Stimulated activated CD8-positive, alpha-beta memory T cell treated with anti-CD3 and anti-CD28 coated beads, Interleukin-7, amount 100 ng/mL, for 48 hours (primary cell): ENCODE measurements around the gene ETDB.
"Not testable (repeated sequence)": the region's sequence is repeated elsewhere in the genome, so short reads cannot be mapped to it uniquely, and the experiment has no call there.

Experiments used
- DNase-seq, 2 donors: peaks; one replicate each; pipeline ENCODE4 v3.0.0-alpha.2; 2020; ENCODE audit warnings: low read depth in 1 of 2; ENCODE audit errors: extremely low read depth in 1 of 2

The ETDB gene

GRCh38 chrX:135120056-135120576, at the start of gene ETDB:
ETDB (minus strand) TSS chrX:135120526; CDS start chrX:135119261, 1,265 bp downstream.
- DNase-seq, result not testable (repeated sequence)

DNA sequence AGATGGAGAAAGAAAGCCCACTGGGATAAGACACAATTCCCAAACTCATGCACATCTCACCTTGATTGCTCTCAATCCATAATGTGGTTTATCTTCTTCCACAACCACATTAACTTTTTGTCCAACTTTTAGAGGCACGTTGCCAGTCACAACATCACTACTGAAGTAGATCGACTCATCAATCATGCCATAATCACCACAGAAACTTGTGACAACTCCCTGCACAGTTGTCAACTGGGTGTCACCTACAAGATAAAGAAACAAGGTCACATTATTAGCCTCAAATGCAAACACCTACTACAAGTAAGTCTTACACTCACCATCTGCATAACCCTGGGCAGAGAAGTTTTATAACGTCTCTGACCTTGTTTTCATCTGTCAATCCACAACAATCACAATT, 49.2 kb upstream of the ETDB start:
- not testable (repeated sequence) for DNase-seq

- DNase-seq, result no peak
Measured at GRCh38 chrX:135168486-135168885, 48.2 kb upstream of the ETDB start.

DNA sequence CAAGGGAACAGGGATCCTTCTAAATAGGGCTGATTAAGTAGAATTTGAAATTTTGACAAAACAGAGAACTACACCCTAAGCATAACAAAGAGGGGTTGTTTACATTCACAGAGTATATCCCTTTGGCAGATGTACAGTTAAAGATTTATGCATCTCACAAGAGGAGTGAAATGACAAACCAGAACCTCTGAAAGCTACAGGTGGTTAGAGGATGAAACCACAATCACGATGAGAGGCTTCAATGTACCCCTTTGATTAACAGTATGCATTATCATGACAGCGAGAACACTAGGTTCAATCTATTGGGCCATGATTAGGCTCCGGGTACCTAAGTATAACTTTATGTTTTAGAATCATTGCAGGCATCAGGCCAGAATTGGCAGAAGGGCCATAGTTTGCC, 34.4 kb upstream of the ETDB start:
- DNase-seq, result not testable (repeated sequence)

GRCh38 chrX:135126145-135126544, 5.8 kb upstream of the ETDB start:
- not testable (repeated sequence) for DNase-seq

DNA sequence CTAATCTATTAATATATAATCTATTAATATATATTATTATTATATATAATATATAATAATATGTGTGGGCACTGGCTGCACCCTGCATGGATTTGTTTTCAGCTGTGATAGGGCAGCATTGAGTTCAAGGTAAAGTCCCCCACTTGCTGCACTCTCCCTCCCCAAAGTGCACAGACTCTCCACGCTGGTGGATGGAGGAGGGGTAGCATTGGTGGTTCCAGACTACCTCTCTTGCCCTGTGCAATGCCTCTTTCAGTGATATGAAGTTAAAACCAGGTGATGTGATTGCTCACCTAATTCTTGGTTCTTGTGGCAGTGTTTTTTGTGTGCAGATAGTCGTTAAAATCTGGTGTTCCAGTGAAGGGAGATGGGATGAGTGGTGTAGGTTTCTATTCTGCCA, 4.3 kb downstream of the ETDB start:
- not testable (repeated sequence) for DNase-seq

DNA sequence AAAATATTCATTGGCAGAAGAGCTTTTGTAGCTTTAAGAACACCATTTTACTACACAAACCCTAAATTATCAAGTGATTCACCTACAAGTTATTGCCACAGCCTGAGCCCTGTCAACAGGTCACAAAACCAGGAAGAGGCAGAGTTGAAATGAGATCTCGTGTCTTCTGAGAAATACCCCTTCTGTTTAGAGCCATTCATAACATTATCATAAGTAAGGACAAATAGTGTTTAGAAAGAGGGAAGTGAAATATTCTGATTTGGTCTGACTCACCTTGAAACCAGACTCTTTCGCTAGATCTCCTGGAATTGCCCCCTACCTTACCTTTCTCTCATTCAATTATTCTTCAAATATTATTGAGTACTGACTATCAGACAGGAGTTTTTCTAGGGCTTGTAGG, 5.9 kb downstream of the ETDB start:
- no peak for DNase-seq

GRCh38 chrX:135112743-135113142, 7.6 kb downstream of the ETDB start:
- DNase-seq, result no peak

- no peak for DNase-seq
Measured at GRCh38 chrX:135112096-135112729, 8.1 kb downstream of the ETDB start.

GRCh38 chrX:135109554-135109953, 10.8 kb downstream of the ETDB start:
- DNase-seq, result no peak

GRCh38 chrX:135099493-135099783, 20.9 kb downstream of the ETDB start:
- no peak for DNase-seq

- DNase-seq, result not testable (repeated sequence)
Measured at GRCh38 chrX:135097196-135097744, 23.1 kb downstream of the ETDB start.

DNA sequence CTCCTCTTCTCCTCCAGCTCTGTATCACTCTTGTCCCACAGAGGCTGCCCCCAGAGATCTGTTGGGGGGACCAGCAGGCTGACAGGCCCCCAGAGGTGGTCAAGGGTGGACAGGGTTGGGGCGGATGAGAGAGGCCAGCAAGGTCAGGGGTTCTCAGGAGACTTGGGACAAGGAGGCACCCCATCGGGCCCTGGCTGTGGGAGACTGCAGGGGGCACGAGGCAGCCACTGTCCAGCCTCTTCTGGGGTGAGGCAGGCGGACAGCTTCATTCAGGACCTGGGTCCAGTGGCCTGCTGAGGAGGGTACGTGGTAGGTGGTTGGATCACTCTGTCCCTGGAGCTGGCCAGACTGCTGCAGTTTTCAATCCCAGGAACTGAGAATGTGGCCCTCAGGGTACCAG, 24.6 kb downstream of the ETDB start:
- no peak for DNase-seq

GRCh38 chrX:135094726-135095125, 25.6 kb downstream of the ETDB start:
- DNase-seq, result no peak

GRCh38 chrX:135089126-135089525, 31.2 kb downstream of the ETDB start:
- no peak for DNase-seq

DNA sequence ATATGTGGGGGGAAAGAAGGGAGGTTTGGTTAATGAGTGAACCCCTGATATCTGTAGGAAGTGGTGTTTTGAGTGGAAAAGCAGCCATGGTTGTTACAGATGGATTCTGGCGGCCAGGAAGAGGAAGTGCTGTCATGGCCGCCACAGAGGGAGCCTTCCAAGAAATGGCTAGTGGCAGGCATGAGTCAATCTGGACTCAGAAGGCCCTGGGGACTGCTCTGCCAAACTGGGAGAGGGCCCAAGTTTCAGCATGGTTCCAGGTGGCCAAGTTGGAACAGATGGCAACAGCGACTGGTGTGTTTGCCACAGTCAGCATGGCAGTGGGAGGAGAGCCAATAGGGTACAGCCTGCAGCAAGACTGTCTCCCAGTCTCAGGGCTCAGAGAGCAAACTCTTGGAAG, 32.5 kb downstream of the ETDB start:
- no peak for DNase-seq

- DNase-seq, result peak in 1 of 2 donors; percentile 12
Measured at GRCh38 chrX:135086197-135086854, 34.0 kb downstream of the ETDB start.

GRCh38 chrX:135081693-135082404, 38.5 kb downstream of the ETDB start:
- no peak for DNase-seq
